KMS-11 (cell line): ENCODE measurements around the gene TBPL1.

Experiments used
- H2AFZ ChIP-seq: fragments of 200-600 bp; sonication (generic); 2 replicates; pipeline ENCODE4 v1.6.1; 2016; ENCODE audit warnings: antibody characterized with exemption, mixed run types, low read depth
- H3K27ac ChIP-seq: fragments of 200-600 bp; sonication (generic); 2 replicates; pipeline ENCODE4 v1.6.1; 2016; ENCODE audit warnings: mild to moderate bottlenecking, mixed run types
- H3K27me3 ChIP-seq: fragments of 200-600 bp; sonication (generic); 2 replicates; pipeline ENCODE4 v1.6.1; 2017; ENCODE audit warnings: mild to moderate bottlenecking, low read depth, mixed run types, moderate library complexity; ENCODE audit not compliant: insufficient read depth
- H3K36me3 ChIP-seq: fragments of 200-600 bp; sonication (generic); 2 replicates; pipeline ENCODE4 v1.6.1; 2017; ENCODE audit warnings: mild to moderate bottlenecking, mixed run types; ENCODE audit not compliant: insufficient read depth
- H3K4me1 ChIP-seq: fragments of 200-600 bp; sonication (generic); 2 replicates; pipeline ENCODE4 v1.6.1; 2016; ENCODE audit warnings: mild to moderate bottlenecking, low read depth, mixed run types; ENCODE audit not compliant: poor library complexity, severe bottlenecking
- H3K4me2 ChIP-seq: fragments of 200-600 bp; sonication (generic); 2 replicates; pipeline ENCODE4 v1.7.0; 2016; ENCODE audit warnings: mild to moderate bottlenecking, mixed run types
- H3K4me3 ChIP-seq: fragments of 200-600 bp; sonication (generic); IDR thresholded peaks from 2 replicates; pipeline ENCODE4 v1.6.1; 2017; ENCODE audit warnings: low read depth, low read length, mixed read lengths; ENCODE audit not compliant: insufficient read depth
- H3K79me2 ChIP-seq: fragments of 200-600 bp; sonication (generic); 2 replicates; pipeline ENCODE4 v1.6.1; 2016; ENCODE audit warnings: low read depth, mixed run types; ENCODE audit not compliant: insufficient read depth
- H3K9ac ChIP-seq: fragments of 200-600 bp; sonication (generic); 2 replicates; pipeline ENCODE4 v1.6.1; 2016; ENCODE audit warnings: mild to moderate bottlenecking, mixed run types
- H4K20me1 ChIP-seq: fragments of 200-600 bp; sonication (generic); 2 replicates; pipeline ENCODE4 v1.6.1; 2016; ENCODE audit warnings: mild to moderate bottlenecking, mixed run types; ENCODE audit not compliant: insufficient read depth
- CTCF ChIP-seq: fragments of 200-600 bp; sonication (generic); conservative IDR thresholded peaks from 2 replicates; pipeline ENCODE4 v1.6.1; 2017; ENCODE audit warnings: low read depth, mild to moderate bottlenecking, antibody characterized with exemption, low read length, moderate library complexity, mixed read lengths

The TBPL1 gene

GRCh38 chr6:133964052-133964451 lies 11.0 kb downstream of the TBPL1 start:
- Histone ChIP-seq H3K9ac (no peak overlapping the region), H3K27ac (no peak overlapping the region), H4K20me1 (no peaks in the 10 kb centered on the region), H3K4me3 (no peak overlapping the region), H2AFZ (no peak overlapping the region), H3K27me3 (no peaks in the 10 kb centered on the region), H3K79me2 (peaks cover 33% of the 10 kb centered on the region; the same call in 1 of the 2 replicates), H3K4me1 (peaks cover 20% of the 10 kb centered on the region), H3K4me2 (no peak overlapping the region), H3K36me3 (no peaks in the 10 kb centered on the region)
- TF ChIP-seq CTCF, result no peak

GRCh38 chr6:133964702-133965101 lies 11.7 kb downstream of the TBPL1 start:
- Histone ChIP-seq H3K79me2 (peaks cover 27% of the 10 kb centered on the region; the same call in 1 of the 2 replicates), H3K4me2 (no peak overlapping the region), H3K4me3 (no peak overlapping the region), H2AFZ (no peak overlapping the region), H3K36me3 (no peaks in the 10 kb centered on the region), H4K20me1 (no peaks in the 10 kb centered on the region), H3K27ac (no peak overlapping the region), H3K27me3 (no peaks in the 10 kb centered on the region), H3K4me1 (peaks cover 25% of the 10 kb centered on the region), H3K9ac (no peak overlapping the region)
- TF ChIP-seq CTCF, result no peak

GRCh38 chr6:133965817-133966360 lies 12.9 kb downstream of the TBPL1 start:
- H3K27me3 ChIP-seq, result no peaks in the 10 kb centered on the region
- H3K4me2 ChIP-seq, result no peak overlapping the region
- H2AFZ ChIP-seq, result no peak overlapping the region
- peaks cover 25% of the 10 kb centered on the region for H3K4me1 ChIP-seq
- no peaks in the 10 kb centered on the region for H4K20me1 ChIP-seq
- H3K36me3 ChIP-seq, result no peaks in the 10 kb centered on the region
- H3K4me3 ChIP-seq, result no peak overlapping the region
- H3K27ac ChIP-seq, result no peak overlapping the region
- no peak for TF ChIP-seq CTCF
- H3K79me2 ChIP-seq, result peaks cover 22% of the 10 kb centered on the region; the same call in 1 of the 2 replicates
- no peak overlapping the region for H3K9ac ChIP-seq

GRCh38 chr6:133966654-133967329 lies 13.8 kb downstream of the TBPL1 start:
- Histone ChIP-seq H3K79me2 (peaks cover 24% of the 10 kb centered on the region; the same call in 1 of the 2 replicates), H3K27me3 (no peaks in the 10 kb centered on the region), H3K9ac (no peak overlapping the region), H3K4me2 (no peak overlapping the region), H3K4me1 (peaks cover 26% of the 10 kb centered on the region), H3K4me3 (no peak overlapping the region), H2AFZ (no peak overlapping the region), H3K27ac (no peak overlapping the region), H3K36me3 (no peaks in the 10 kb centered on the region), H4K20me1 (no peaks in the 10 kb centered on the region)
- no peak for TF ChIP-seq CTCF
